ENCODE data around the gene CCDC51. TPM values are rescaled to one million over a fixed set of nuclear protein-coding genes. Genes with fewer than 3 reads are reported as not detected.

The CCDC51 gene
- total and polyA plus RNA-seq, 9 of the 15 experiments (the other 6 are each of a cell fraction or from before 2014, with no cell fraction given), result 6.5 to 18.6 (median 15.7) TPM

GRCh38 chr3:48468329-48468731 is 28.4 kb upstream of the CCDC51 start:
- H3K4me3 ChIP-seq, result no peak overlapping the region
- FAIRE-seq (no peak), DNase-seq (ENCODE audit: extremely low read depth in 1 of 4, low spot score in 3 of 4) (no peak), ATAC-seq (no peak)
- CTCF ChIA-PET (ENCODE audit: low intra/inter-chr PET ratio), result no interaction called here
- POLR2A ChIA-PET, result interaction anchor here (0.6 kb wide), 1 partner anchor 447 kb away, joined by 3 read pairs; no protein-coding TSS in a partner anchor
- H4K20me1 ChIP-seq (replicated peaks; ENCODE audit: control insufficient read depth, insufficient read depth, low read length), result no peaks in the 10 kb centered on the region; the same call in 1 of the 2 replicates
- TSS peak; percentile 5 for BruUV-seq (replicated peaks)
- H3K9ac ChIP-seq (ENCODE audit: insufficient read depth in 1 of 2, low read depth in 2 of 2, low read length in 2 of 2), result 0 out of 4 replicates have a peak overlapping the region, but pooled peaks of 1 of the 2 experiments have one; percentile 28
- no peak for TF ChIP-seq PHF20 (IDR thresholded peaks at IDR 0.05; ENCODE audit: partially characterized antibody)
- TF ChIP-seq RBFOX2 (IDR thresholded peaks at IDR 0.05; ENCODE audit: low read depth, low read length), result 0 out of 2 replicates have a peak, but pooled peaks have one; percentile 5
- no peak for TF ChIP-seq SNIP1 (IDR thresholded peaks at IDR 0.05; ENCODE audit: low read depth)
- TF ChIP-seq MECOM (CRISPR knock-in tag; IDR thresholded peaks at IDR 0.05), result no peak
- H2AFZ ChIP-seq (ENCODE audit: low read depth, low read length), result no peak overlapping the region
- no peaks in the 10 kb centered on the region for H3K9me3 ChIP-seq (replicated peaks; ENCODE audit: control insufficient read depth, insufficient read depth, low read depth, low read length)
- H3K4me2 ChIP-seq (ENCODE audit: insufficient read depth, low read length), result no peak overlapping the region
- in situ Hi-C loops (cut with MboI) (loop anchor here (5.0 kb wide), 1 partner anchor 89 kb away; the partner anchor contains the start of gene PFKFB4), intact Hi-C loops (cut with micrococcal nuclease) (no loop called here)
- peaks cover 24% of the 10 kb centered on the region for H3K79me2 ChIP-seq (ENCODE audit: control insufficient read depth, insufficient read depth, low read length)
- H3K27ac ChIP-seq (ENCODE audit: extremely low read depth, low read depth, low read length), result no peak overlapping the region
- H3K27me3 ChIP-seq (ENCODE audit: control insufficient read depth in 2 of 2, insufficient read depth in 2 of 2, low read length in 2 of 2), result no peaks in the 10 kb centered on the region
- no peaks in the 10 kb centered on the region for H3K9me1 ChIP-seq (ENCODE audit: control insufficient read depth, insufficient read depth, low read length)
- H3K36me3 ChIP-seq (ENCODE audit: control insufficient read depth, insufficient read depth, low read length), result peaks cover 38% of the 10 kb centered on the region; the same call in 1 of the 3 replicates
- WGBS (ENCODE audit: insufficient coverage, low coverage, missing lambda C conversion rate), result 89% methylated on average over 4 of the region's 8 CpGs
- H3K4me1 ChIP-seq (replicated peaks in 1 of 2; ENCODE audit: control insufficient read depth in 2 of 2, insufficient read depth in 2 of 2, low read length in 2 of 2), result peaks cover 8 to 58% of the 10 kb centered on the region in 2 experiments

DNA sequence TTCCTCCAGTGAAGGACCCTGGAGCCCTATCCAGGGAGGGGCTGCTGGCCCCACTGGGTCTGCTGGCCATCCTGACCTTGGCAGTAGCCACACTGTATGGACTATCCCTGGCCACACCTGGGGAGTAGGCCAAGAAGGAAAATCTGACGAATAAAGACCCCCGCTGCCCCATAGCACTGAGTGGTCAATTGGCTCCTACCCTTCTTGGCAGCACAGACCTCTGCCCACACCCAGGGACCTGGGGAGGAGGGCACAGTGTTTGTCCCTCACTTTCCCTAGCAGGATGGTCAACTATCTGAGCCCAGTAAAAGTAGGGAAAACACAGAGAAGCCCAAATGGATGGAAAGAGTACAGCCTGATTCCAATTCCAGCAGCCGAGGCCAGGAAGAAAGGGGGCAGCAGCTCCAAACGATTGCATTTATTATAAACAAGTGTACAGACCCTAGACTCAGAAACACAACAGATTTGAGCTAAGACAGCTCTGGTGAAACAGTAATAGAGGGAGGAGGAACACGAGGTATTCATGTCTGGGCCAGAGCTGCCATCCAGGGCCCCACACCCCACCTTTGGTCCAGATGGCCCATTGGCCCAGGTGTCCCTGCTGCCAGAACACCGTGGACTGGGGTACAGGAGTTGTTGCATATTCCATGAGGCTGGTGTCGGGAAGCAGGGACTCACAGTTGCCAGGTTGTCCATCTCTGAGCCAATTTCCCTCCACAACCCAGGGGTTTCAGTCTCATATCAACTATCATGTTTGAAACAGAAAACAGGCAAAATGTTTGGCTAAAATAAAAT is 27.8 kb upstream of the CCDC51 start:
- DNase-seq (ENCODE audit: extremely low read depth in 1 of 4, low spot score in 3 of 4) (no peak), FAIRE-seq (no peak), ATAC-seq (no peak)
- Histone ChIP-seq H3K27ac (ENCODE audit: extremely low read depth, low read depth, low read length) (no peak overlapping the region), H2AFZ (ENCODE audit: low read depth, low read length) (no peak overlapping the region), H3K4me3 (no peak overlapping the region), H3K9ac (ENCODE audit: insufficient read depth in 1 of 2, low read depth in 2 of 2, low read length in 2 of 2) (peak overlapping the region in 1 of 2 experiments; percentile 83; a peak in 2 of 4 replicates), H3K4me1 (replicated peaks in 1 of 2; ENCODE audit: control insufficient read depth in 2 of 2, insufficient read depth in 2 of 2, low read length in 2 of 2) (peaks cover 6 to 54% of the 10 kb centered on the region in 2 experiments), H3K79me2 (ENCODE audit: control insufficient read depth, insufficient read depth, low read length) (peaks cover 21% of the 10 kb centered on the region), H3K9me3 (replicated peaks; ENCODE audit: control insufficient read depth, insufficient read depth, low read depth, low read length) (no peaks in the 10 kb centered on the region), H3K36me3 (ENCODE audit: control insufficient read depth, insufficient read depth, low read length) (peaks cover 38% of the 10 kb centered on the region; the same call in 1 of the 3 replicates), H4K20me1 (replicated peaks; ENCODE audit: control insufficient read depth, insufficient read depth, low read length) (no peaks in the 10 kb centered on the region; the same call in 1 of the 2 replicates), H3K27me3 (ENCODE audit: control insufficient read depth in 2 of 2, insufficient read depth in 2 of 2, low read length in 2 of 2) (no peaks in the 10 kb centered on the region), H3K9me1 (ENCODE audit: control insufficient read depth, insufficient read depth, low read length) (no peaks in the 10 kb centered on the region), H3K4me2 (ENCODE audit: insufficient read depth, low read length) (no peak overlapping the region)
- 82% methylated on average over 6 of the region's 7 CpGs for WGBS (ENCODE audit: insufficient coverage, low coverage, missing lambda C conversion rate)
- ChIA-PET POLR2A (no interaction called here), CTCF (ENCODE audit: low intra/inter-chr PET ratio) (no interaction called here)
- no TSS peak for BruUV-seq (replicated peaks)
- intact Hi-C loops (cut with micrococcal nuclease) (no loop called here), in situ Hi-C loops (cut with MboI) (loop anchor here (5.0 kb wide), 1 partner anchor 90 kb away; the partner anchor contains the start of gene PFKFB4)
- no peak for TF ChIP-seq LEF1 (IDR thresholded peaks at IDR 0.05)
- TF ChIP-seq GATAD2B (IDR thresholded peaks at IDR 0.05; ENCODE audit: borderline replicate concordance), result no peak
- no peak for TF ChIP-seq ZNF175 (CRISPR knock-in tag; IDR thresholded peaks at IDR 0.05; ENCODE audit: low read depth)
- TF ChIP-seq GMEB1 (CRISPR knock-in tag; IDR thresholded peaks at IDR 0.05), result no peak
- no peak for TF ChIP-seq SRF (CRISPR knock-in tag; IDR thresholded peaks at IDR 0.05)
- TF ChIP-seq FOXP1 (CRISPR knock-in tag; IDR thresholded peaks at IDR 0.05), result no peak
- TF ChIP-seq, protein P1, sequence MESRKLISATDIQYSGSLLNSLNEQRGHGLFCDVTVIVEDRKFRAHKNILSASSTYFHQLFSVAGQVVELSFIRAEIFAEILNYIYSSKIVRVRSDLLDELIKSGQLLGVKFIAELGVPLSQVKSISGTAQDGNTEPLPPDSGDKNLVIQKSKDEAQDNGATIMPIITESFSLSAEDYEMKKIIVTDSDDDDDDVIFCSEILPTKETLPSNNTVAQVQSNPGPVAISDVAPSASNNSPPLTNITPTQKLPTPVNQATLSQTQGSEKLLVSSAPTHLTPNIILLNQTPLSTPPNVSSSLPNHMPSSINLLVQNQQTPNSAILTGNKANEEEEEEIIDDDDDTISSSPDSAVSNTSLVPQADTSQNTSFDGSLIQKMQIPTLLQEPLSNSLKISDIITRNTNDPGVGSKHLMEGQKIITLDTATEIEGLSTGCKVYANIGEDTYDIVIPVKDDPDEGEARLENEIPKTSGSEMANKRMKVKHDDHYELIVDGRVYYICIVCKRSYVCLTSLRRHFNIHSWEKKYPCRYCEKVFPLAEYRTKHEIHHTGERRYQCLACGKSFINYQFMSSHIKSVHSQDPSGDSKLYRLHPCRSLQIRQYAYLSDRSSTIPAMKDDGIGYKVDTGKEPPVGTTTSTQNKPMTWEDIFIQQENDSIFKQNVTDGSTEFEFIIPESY (CRISPR knock-in tag; IDR thresholded peaks at IDR 0.05), result no peak

All from K562 (cell line).